ENCODE data around the gene WAS. TPM values are rescaled to one million over a fixed set of nuclear protein-coding genes. Genes with fewer than 3 reads are reported as not detected.

Gene WAS
- total and polyA plus RNA-seq, 8 donors = 0.39 to 7.5 (median 1.0) TPM

DNA sequence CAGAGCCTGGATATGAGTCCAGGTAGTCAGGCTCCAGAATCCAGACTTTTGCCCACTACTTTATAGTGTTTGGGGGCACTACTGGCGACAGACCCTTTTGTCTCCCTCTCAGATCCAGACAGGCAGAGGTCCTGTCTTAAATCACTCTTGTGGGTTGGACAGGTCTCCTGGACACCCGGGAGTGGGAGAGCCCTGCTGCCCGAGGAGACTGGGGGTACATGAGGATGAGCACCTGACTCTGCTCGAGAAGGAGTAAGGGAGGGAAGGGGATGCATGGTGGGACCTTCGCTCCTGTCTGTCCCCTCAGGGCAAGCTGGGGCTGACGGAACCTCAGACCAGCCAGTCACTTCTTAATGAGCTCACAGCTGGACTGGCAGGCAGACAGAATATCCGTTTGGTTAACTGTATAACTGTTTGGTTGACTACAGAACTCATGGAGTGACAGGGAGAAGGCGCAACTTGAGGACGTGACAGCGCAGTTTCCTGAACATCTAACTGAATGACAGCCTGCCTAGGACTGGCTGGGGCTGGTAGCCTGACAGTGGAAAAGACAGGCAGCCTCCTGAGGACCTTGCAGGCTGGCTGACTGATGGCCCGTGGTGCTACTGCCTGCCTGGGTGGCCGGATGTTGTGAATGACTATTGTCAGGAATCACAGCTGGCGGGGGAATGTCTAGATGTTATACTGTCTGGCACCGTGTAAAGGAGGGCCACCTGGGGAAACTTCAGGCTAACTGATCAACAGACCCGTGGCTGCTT is 11.4 kb downstream of the WAS start:
- WGBS, 2 donors = 50 to 57% methylated on average over 15 of the region's 15 CpGs
- Histone ChIP-seq H3K4me1 (no peaks in the 10 kb centered on the region), H3K27me3 (peaks cover 0 to 12% (median 0%) of the 10 kb centered on the region in 4 donors), H3K36me3 (no peaks in the 10 kb centered on the region), H3K27ac (no peak overlapping the region), H3K4me3 (no peak overlapping the region), H3K9me3 (no peaks in the 10 kb centered on the region)
- intact Hi-C loops (cut with DNase I) = no loop called here
- DNase-seq = no peak
- ATAC-seq = no peak
- FAIRE-seq = no peak
- TF ChIP-seq, protein P1, sequence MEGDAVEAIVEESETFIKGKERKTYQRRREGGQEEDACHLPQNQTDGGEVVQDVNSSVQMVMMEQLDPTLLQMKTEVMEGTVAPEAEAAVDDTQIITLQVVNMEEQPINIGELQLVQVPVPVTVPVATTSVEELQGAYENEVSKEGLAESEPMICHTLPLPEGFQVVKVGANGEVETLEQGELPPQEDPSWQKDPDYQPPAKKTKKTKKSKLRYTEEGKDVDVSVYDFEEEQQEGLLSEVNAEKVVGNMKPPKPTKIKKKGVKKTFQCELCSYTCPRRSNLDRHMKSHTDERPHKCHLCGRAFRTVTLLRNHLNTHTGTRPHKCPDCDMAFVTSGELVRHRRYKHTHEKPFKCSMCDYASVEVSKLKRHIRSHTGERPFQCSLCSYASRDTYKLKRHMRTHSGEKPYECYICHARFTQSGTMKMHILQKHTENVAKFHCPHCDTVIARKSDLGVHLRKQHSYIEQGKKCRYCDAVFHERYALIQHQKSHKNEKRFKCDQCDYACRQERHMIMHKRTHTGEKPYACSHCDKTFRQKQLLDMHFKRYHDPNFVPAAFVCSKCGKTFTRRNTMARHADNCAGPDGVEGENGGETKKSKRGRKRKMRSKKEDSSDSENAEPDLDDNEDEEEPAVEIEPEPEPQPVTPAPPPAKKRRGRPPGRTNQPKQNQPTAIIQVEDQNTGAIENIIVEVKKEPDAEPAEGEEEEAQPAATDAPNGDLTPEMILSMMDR (IDR thresholded peaks at IDR 0.05) = no peak

DNA sequence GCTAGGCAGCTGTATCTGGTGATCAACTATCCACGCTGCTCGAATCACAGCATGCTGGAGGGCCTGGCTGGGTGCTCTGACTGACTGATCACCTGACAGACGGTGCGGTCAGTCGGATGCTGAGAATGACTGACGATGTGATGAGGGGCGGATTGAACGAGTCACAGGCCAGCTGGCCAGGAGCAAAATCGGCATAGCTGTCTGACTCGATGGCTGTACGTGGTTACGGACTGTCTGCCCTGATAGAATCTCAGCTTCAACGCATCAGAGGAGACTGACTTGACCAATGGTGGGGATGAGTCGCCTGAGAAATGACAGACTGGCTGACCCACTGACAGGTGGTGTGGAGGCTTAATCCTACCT is 11.9 kb downstream of the WAS start:
- 46 to 61% methylated on average over 14 of the region's 14 CpGs for WGBS, 2 donors
- no peak for FAIRE-seq
- Histone ChIP-seq H3K4me1 (no peaks in the 10 kb centered on the region), H3K27me3 (peaks cover 0 to 12% (median 0%) of the 10 kb centered on the region in 4 donors), H3K9me3 (no peaks in the 10 kb centered on the region), H3K27ac (peak overlapping the region in 3 of 4 donors; percentile 23 to 85 (median 80)), H3K4me3 (peak overlapping the region in 2 of 4 donors; percentile 24 to 57), H3K36me3 (no peaks in the 10 kb centered on the region)
- intact Hi-C loops (cut with DNase I) = no loop called here
- ATAC-seq = no peak
- TF ChIP-seq, protein P1 (IDR thresholded peaks at IDR 0.05) = no peak
- no peak for DNase-seq

DNA sequence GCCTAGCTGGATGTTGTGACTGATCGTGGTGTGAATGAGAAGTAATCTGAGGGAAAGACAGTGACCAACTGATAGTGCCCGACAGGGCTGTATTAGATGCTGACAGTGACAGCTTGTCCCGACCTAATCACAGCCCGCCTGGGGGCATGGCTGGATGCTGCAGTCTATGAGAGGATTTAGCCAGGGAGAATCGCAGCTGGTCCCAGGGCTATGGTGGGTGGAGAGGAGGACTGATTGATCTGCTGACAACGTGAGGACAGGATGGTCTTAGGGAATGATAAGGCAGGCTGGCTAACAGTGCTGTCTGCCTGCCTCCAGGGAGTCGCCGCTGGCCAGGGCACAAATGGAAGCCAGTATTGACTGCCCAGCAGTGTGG is 12.3 kb downstream of the WAS start:
- peaks cover 0 to 8% (median 0%) of the 10 kb centered on the region in 4 donors for H3K27me3 ChIP-seq
- H3K4me1 ChIP-seq = no peaks in the 10 kb centered on the region
- intact Hi-C loops (cut with DNase I) = no loop called here
- ATAC-seq (peak; percentile 3 to 25 (median 8)), FAIRE-seq (no peak), DNase-seq (no peak)
- no peaks in the 10 kb centered on the region for H3K9me3 ChIP-seq
- TF ChIP-seq, protein P1 (IDR thresholded peaks at IDR 0.05) = no peak
- peak overlapping the region; percentile 23 to 85 (median 77) for H3K27ac ChIP-seq
- peak overlapping the region; percentile 24 to 57 (median 39) for H3K4me3 ChIP-seq
- no peaks in the 10 kb centered on the region for H3K36me3 ChIP-seq
- 2 to 32% methylated on average over 8 of the region's 8 CpGs for WGBS, 2 donors

DNA sequence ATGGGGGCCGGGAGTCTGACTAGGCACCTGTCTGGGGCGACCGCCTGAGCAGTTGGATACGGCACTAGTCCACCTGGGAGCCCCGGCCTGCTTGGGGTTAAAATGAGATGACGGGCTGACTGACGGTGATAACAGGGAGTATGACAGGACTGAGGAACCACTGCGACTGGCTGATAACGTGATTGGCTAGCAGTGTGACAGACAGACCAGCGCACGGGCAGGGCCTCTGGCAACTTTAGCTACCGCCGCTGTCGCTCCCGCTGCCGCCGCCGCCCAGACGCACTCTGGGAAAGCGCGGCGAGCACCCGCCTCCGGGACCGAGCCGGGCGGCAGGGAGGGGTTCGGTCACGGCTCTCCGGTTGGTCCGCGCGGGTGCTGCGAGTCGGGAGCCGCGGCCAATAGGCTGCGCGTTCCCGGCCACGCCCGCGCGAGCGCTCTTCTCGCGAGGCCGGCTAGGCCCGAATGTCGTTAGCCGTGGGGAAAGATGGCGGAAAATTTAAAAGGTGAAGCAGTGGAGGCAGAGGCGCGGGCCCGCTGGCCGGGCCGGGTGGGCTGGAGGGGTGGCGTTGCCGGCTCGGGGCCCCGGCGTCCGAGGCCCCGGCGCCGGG is 12.8 kb downstream of the WAS start, which contains the start of gene SUV39H1:
SUV39H1 (plus strand) TSS at position 434 of the 608 bp plus-strand sequence; CDS start at position 485, 51 bp downstream.
- intact Hi-C loops (cut with DNase I) = no loop called here
- Histone ChIP-seq H3K27ac (peak within 1 kb of the TSS; percentile 23 to 85 (median 77)), H3K9me3 (no peaks in the 10 kb centered on the region), H3K4me3 (peak within 1 kb of the TSS; percentile 26 to 57 (median 52)), H3K27me3 (peaks cover 0 to 8% (median 0%) of the 10 kb centered on the region in 4 donors), H3K36me3 (no peaks in the 10 kb centered on the region), H3K4me1 (no peaks in the 10 kb centered on the region)
- DNase-seq (peak; percentile 84 to 94 (median 88)), ATAC-seq (peak; percentile 97 to 99 (median 99)), FAIRE-seq (no peak)
- WGBS, 2 donors = 0 to 40% methylated on average over 66 of the region's 66 CpGs
- TF ChIP-seq, protein P1 (IDR thresholded peaks at IDR 0.05) = no peak
